Measurements from ENCODE around the gene PHKB. TPM values are rescaled to one million over a fixed set of nuclear protein-coding genes. Genes with fewer than 3 reads are reported as not detected.

The PHKB gene
- polyA plus RNA-seq, 1 donor from 2014 or later: 99.5 TPM

DNA sequence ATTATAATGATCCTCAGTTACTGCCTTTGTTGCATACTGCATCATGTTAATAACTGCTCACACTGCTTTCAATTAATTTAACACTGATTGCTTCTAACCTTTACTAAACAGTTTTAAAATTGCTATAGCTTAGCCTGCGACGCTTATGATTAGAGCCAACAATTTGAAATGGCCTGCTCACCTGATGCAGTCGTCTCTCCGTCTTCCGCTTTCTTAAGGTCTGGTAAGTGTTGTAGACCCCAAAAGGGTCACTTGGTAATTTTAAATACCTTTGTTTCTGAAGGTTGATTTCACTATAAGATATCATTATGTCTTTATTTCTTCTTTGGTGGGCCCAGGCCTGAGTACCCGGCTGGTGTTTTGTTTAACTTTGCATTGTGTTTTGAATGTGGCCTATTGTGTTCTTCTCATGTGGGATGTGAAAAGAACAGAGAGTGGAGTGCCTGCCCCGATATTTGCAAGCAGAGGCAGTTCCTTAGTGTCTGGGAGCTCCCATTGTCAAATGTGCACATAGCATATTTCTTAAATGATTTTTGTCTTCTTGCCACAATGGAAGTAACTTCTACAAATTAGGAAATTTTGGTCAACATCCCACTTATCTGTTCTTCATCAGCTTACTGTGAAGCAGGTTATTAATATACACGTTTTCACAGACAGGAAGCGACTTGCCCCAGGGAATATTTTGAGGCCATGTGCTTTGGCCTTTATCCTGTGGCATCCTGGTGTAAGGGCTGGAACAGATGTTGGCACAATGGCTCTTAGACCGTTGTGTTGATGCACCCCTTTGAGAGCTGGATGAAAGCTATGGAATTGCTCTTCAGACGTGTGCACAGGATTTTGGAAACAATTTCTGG is 2.9 kb downstream of the PHKB start:
- Histone ChIP-seq H3K27ac (ENCODE audit: low read length) (no peak overlapping the region), H4K20me1 (ENCODE audit: insufficient read depth) (no peaks in the 10 kb centered on the region), H3K79me2 (replicated peaks; ENCODE audit: insufficient read depth, low read length) (peaks cover 23% of the 10 kb centered on the region), H2AFZ (ENCODE audit: low read depth, low read length) (no peak overlapping the region), H3K9ac (ENCODE audit: low read length) (no peak overlapping the region), H3K27me3 (ENCODE audit: insufficient read depth, low read depth, low read length) (no peaks in the 10 kb centered on the region), H3K4me2 (ENCODE audit: low read length) (no peak overlapping the region), H3F3A (ENCODE audit: insufficient read depth, low read length, poor library complexity, severe bottlenecking) (no peaks in the 10 kb centered on the region), H3K9me3 (ENCODE audit: low read length) (no peaks in the 10 kb centered on the region), H3K4me3 (ENCODE audit: low read length) (peak overlapping the region; percentile 87), H3K9me2 (ENCODE audit: insufficient read depth, low read length) (no peaks in the 10 kb centered on the region), H3K36me3 (ENCODE audit: insufficient read depth, low read length) (no peaks in the 10 kb centered on the region)
- no peak for TF ChIP-seq TAF1 (IDR thresholded peaks at IDR 0.05; ENCODE audit: low read depth)
- TF ChIP-seq SMC3 (conservative IDR thresholded peaks at IDR 0.05; ENCODE audit: poor library complexity): no peak

DNA sequence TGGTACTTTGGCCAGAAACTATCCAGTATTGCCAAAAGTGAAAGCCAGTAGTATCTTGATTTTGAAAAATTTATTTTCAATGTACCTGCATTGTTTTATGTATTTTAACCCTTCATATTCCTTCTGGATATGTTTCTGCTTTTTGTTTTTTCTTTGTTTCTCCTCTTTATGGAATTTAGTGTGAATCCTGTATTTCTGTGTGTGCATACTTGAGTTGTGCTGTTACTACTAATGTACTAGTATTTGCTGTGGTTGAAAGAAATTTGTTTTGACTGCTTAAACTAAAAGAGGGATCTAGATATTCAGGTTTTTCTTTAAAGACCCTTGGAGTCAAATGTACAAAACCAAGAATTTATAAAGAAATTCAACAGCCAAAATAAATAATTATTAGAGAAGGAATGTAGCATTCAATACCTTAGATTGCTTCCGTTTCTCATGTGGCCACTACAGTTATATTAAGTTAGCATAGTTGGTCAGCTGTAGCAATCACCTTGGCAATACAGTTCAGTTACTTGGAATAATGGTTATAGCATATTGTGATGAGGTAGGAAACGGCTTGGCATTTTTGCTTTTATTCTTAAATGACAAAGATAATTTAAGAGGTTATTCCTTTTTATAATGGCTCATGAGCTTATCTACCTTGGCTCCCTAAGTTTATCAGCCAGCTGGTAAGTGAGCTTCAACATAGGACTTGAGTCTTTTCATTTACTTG is 4.9 kb downstream of the PHKB start:
- Histone ChIP-seq H3F3A (ENCODE audit: insufficient read depth, low read length, poor library complexity, severe bottlenecking) (no peaks in the 10 kb centered on the region), H3K79me2 (replicated peaks; ENCODE audit: insufficient read depth, low read length) (peaks cover 9% of the 10 kb centered on the region)

More for the DNA sequence above, 4.9 kb downstream of the PHKB start:
- TF ChIP-seq POLR2AphosphoS5 (IDR thresholded peaks at IDR 0.05): no peak
- no peak for TF ChIP-seq RAD21 (conservative IDR thresholded peaks at IDR 0.05)
- no peak for TF ChIP-seq MXI1 (conservative IDR thresholded peaks at IDR 0.05; ENCODE audit: poor library complexity, severe bottlenecking)
- no peak for TF ChIP-seq SMC3 (conservative IDR thresholded peaks at IDR 0.05; ENCODE audit: poor library complexity)
- TF ChIP-seq EP300 (conservative IDR thresholded peaks at IDR 0.05; ENCODE audit: poor library complexity, severe bottlenecking): no peak
- no peak for TF ChIP-seq EZH2 (IDR thresholded peaks at IDR 0.05; ENCODE audit: borderline replicate concordance, insufficient read depth, low read length, poor library complexity, severe bottlenecking)
- TF ChIP-seq, protein P1, sequence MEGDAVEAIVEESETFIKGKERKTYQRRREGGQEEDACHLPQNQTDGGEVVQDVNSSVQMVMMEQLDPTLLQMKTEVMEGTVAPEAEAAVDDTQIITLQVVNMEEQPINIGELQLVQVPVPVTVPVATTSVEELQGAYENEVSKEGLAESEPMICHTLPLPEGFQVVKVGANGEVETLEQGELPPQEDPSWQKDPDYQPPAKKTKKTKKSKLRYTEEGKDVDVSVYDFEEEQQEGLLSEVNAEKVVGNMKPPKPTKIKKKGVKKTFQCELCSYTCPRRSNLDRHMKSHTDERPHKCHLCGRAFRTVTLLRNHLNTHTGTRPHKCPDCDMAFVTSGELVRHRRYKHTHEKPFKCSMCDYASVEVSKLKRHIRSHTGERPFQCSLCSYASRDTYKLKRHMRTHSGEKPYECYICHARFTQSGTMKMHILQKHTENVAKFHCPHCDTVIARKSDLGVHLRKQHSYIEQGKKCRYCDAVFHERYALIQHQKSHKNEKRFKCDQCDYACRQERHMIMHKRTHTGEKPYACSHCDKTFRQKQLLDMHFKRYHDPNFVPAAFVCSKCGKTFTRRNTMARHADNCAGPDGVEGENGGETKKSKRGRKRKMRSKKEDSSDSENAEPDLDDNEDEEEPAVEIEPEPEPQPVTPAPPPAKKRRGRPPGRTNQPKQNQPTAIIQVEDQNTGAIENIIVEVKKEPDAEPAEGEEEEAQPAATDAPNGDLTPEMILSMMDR (IDR thresholded peaks at IDR 0.05; ENCODE audit: poor library complexity, severe bottlenecking): no peak
- no peak for TF ChIP-seq TAF1 (IDR thresholded peaks at IDR 0.05; ENCODE audit: low read depth)
- TF ChIP-seq, protein P2, sequence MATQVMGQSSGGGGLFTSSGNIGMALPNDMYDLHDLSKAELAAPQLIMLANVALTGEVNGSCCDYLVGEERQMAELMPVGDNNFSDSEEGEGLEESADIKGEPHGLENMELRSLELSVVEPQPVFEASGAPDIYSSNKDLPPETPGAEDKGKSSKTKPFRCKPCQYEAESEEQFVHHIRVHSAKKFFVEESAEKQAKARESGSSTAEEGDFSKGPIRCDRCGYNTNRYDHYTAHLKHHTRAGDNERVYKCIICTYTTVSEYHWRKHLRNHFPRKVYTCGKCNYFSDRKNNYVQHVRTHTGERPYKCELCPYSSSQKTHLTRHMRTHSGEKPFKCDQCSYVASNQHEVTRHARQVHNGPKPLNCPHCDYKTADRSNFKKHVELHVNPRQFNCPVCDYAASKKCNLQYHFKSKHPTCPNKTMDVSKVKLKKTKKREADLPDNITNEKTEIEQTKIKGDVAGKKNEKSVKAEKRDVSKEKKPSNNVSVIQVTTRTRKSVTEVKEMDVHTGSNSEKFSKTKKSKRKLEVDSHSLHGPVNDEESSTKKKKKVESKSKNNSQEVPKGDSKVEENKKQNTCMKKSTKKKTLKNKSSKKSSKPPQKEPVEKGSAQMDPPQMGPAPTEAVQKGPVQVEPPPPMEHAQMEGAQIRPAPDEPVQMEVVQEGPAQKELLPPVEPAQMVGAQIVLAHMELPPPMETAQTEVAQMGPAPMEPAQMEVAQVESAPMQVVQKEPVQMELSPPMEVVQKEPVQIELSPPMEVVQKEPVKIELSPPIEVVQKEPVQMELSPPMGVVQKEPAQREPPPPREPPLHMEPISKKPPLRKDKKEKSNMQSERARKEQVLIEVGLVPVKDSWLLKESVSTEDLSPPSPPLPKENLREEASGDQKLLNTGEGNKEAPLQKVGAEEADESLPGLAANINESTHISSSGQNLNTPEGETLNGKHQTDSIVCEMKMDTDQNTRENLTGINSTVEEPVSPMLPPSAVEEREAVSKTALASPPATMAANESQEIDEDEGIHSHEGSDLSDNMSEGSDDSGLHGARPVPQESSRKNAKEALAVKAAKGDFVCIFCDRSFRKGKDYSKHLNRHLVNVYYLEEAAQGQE (IDR thresholded peaks at IDR 0.05; ENCODE audit: borderline replicate concordance): no peak
- peak overlapping the region; percentile 36 for H3K4me3 ChIP-seq (ENCODE audit: low read length)
- no peaks in the 10 kb centered on the region for H3K36me3 ChIP-seq (ENCODE audit: insufficient read depth, low read length)
- H3K9me3 ChIP-seq (ENCODE audit: low read length): no peaks in the 10 kb centered on the region
- H3K4me2 ChIP-seq (ENCODE audit: low read length): peak overlapping the region; percentile 15
- H3K9me2 ChIP-seq (ENCODE audit: insufficient read depth, low read length): no peaks in the 10 kb centered on the region
- H3K27me3 ChIP-seq (ENCODE audit: insufficient read depth, low read depth, low read length): no peaks in the 10 kb centered on the region
- no peaks in the 10 kb centered on the region for H4K20me1 ChIP-seq (ENCODE audit: insufficient read depth)
- H3K27ac ChIP-seq (ENCODE audit: low read length): no peak overlapping the region
- H3K9ac ChIP-seq (ENCODE audit: low read length): no peak overlapping the region
- no peak overlapping the region for H2AFZ ChIP-seq (ENCODE audit: low read depth, low read length)
